Hypothalamus (tissue), 51 donors: Measurements from ENCODE around the gene TUBA1C.
"Not testable (repeated sequence)": the region's sequence is repeated elsewhere in the genome, so short reads cannot be mapped to it uniquely, and the experiment has no call there.

Experiments used
- DNase-seq, 51 donors: peaks; one replicate each; lab custom pipeline; 2025; lab: John Stamatoyannopoulos, UW

The TUBA1C gene

GRCh38 chr12:49253033-49253623 is 11.8 kb upstream of the TUBA1C start:
- no peak for DNase-seq

- DNase-seq = not testable (repeated sequence)
Observed at GRCh38 chr12:49255456-49255855, 9.4 kb upstream of the TUBA1C start.

DNA sequence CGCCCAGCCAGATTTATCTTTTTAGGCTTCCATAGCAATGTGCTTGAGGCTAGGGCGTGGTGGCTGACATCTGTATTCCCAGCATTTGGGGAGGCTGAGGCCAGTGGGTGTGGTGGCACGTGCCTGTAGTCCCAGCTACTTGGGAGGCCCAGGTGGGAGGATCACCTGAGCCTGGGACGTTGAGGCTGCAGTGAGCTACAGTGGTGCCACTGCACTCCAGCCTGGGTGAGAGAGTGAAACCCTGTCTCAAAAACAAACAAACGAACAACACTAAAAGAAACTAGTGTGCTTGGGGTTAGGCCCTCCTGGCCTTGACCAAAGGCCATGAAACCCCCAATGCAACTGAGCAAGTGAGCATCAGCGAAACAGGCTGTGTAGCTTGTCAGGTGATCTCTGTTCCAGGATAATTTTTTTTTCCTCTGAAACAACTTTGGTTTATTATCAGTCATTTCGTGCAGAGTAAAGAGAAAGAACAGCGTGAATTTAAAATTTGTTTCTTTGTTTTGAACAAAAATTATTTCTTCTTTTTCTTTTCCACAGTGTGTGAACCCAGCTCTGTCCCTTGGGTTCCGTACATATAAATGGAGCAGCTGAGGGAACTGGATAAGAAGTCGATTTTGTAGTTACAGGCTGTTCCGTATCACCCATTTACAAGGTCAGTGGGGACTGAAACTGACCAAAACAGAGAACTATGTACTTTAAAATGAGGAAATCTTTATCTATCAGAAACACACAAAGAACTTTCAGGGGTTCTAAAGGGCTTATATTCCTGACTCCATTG is 8.8 kb upstream of the TUBA1C start:
- DNase-seq = no peak

DNA sequence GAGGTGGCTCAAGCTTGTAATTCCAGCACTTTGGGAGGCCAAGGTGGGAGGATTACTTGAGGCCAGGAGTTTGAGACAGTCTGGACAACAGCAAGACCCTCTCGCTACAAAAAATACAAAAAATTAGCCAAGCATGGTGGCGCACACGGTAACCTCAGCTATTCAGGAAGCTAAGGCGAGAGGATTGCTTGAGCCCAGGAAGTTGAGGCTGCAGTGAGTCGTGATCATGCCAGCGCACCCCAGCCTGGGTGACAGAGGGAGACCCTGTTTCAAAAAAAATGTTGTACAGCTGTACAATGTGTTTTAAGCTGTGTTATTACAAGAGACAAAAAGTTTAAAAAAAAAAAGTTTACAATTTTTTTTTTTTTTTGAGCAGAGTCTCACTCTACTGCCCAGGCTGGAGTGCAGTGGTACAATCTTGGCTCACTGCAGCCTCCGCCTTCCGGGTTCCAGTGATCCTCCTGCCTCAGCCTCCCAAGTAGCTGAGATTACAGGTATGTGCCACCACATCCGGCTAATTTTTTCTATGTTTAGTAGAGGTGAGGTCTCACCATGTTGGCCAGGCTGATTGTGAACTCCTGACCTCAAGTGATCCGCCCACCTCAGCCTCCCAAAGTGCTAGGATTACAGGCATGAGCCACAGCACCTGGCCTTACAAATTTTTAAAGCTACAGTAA is 7.2 kb upstream of the TUBA1C start:
- DNase-seq = not testable (repeated sequence)

- no peak for DNase-seq
Observed at GRCh38 chr12:49259452-49259851, 5.4 kb upstream of the TUBA1C start.

GRCh38 chr12:49260166-49260565 is 4.7 kb upstream of the TUBA1C start:
- DNase-seq = no peak

DNA sequence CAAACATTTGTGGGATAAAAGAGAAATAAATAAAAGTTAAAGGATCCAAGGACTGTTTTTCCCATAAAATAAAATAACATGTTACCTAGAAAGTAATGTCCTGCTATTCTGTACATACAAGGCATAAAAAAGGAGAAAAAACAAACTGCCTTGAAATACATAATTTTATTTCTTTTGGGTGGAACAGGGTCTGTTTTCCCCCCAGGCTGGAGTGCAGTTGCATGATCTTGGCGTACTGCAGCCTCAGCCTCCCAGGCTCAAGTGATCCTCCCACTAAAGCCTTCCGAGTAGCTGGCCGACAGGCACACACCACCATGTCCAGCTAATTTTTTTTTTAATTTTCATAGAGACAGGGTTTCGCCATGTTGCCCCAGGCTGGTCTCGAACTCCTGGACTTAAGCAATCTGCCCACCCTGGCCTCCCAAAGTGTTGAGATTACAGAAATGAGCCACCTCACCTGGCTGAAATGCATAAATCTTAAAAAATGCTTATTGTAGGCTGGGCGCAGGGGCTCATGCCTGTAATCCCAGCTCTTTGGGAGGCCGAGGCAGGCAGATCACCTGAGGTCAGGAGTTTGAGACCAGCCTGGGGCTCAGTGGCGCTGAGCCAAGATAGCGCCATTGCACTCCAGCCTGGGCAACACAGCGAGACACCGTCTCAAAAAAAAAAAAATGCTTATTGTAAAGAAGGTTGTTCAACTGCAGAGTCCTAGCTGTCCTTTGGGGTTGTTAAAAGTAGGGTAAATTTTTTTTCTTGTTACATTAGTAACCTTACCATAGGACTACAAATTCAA is 4.1 kb upstream of the TUBA1C start:
- no peak for DNase-seq

DNA sequence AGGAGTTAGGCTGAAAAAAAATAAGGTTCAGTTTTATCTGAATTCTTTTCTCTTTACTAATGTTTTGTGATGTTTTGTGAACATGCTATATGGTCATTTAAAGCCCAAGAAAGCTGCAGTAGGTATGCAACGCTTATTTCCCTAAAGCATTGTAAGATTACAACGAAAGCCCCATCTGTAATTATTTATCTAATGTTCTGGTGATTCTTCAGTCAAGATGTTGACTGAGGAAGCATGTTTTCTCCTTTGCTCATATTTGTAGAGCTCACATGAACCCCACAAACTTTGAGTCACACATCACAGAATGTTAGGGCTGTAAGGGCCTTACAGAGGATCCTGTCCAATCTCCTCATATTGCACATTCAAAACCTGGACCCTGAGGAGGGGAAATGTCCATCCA is 3.2 kb upstream of the TUBA1C start:
- DNase-seq = no peak

DNA sequence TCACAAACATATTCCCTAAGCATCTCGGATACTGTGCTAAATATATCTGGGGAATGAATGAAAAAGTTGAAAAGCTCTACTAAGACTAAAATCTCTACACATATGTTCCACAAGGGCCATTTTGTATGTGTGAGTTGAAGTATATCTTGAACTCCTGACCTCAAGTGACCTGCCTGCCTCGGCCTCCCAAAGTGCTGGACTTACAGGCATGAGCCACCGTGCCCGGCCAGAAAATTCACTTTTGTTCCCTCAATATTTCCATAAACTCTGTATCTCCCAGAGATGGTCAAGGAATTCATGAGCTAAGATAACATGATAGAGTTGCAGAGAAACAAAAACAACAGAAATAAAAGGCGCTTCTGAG is 1.5 kb upstream of the TUBA1C start:
- no peak for DNase-seq

GRCh38 chr12:49264466-49264872 is 413 bp upstream of the TUBA1C start:
- no peak for DNase-seq

GRCh38 chr12:49269191-49269590 is 4.3 kb downstream of the TUBA1C start:
- DNase-seq = not testable (repeated sequence)

DNA sequence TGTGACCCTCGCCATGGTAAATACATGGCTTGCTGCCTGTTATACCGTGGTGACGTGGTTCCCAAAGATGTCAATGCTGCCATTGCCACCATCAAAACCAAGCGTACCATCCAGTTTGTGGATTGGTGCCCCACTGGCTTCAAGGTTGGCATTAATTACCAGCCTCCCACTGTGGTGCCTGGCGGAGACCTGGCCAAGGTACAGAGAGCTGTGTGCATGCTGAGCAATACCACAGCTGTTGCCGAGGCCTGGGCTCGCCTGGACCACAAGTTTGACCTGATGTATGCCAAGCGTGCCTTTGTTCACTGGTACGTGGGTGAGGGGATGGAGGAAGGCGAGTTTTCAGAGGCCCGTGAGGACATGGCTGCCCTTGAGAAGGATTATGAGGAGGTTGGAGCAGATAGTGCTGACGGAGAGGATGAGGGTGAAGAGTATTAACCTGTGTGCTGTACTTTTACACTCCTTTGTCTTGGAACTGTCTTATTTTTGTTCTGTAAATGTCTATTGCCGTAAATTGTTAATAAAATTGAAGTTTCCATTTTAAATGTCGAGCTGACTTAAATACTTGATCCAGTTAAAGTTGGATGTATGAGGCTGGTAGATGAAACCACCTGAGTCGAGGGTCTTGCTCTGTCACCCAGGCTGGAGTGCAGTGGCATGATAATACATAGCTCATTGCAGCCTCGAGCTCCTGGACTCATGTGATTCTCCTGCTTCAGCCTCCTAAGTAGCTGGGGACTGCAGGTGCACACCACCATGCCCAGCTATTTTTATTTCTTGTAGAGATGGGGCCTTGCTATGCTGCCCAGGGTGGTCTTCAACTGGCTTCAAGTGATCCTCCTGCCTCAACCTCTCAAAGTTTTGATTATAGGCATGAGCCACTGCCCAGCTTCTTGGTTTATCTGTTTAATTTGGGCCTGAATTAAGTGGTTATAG is 8.2 kb downstream of the TUBA1C start:
- DNase-seq = no peak

- no peak for DNase-seq
Observed at GRCh38 chr12:49273726-49274395, 9.0 kb downstream of the TUBA1C start.

- DNase-seq = no peak
Observed at GRCh38 chr12:49274396-49275069, 9.7 kb downstream of the TUBA1C start.

GRCh38 chr12:49276304-49277290 is 11.7 kb downstream of the TUBA1C start:
- DNase-seq = no peak

GRCh38 chr12:49277466-49277865 is 12.6 kb downstream of the TUBA1C start:
- DNase-seq = no peak

DNA sequence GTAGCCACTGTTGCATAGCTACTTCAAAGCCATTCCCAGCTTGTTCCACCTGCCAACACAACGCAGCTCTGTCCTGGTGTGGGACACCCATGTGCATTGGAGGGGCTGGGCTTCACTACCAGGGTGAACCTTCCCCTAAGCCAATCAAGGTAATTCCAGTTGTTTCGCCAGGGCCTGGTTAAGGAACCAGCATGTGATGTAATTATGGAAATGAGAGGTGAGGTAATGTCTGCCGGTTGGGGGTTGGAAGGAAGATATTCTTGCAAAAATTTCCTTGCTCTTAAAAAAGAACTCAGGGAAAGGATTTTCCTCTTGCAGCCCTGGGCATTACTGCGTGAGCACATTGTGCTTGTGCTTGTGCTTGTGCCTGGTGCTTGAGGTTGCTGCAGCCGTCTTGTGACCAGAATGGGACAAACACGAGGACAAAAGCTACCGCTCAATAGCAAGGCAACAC is 14.9 kb downstream of the TUBA1C start:
- DNase-seq = peak in 6 of 51 donors; percentile 3 to 56 (median 10)
